Gastrocnemius medialis (tissue), 4 donors: Measurements from ENCODE around the gene ROCK1.

ENCODE experiments used
- POLR2A ChIP-seq, 2 donors: fragments of 450-650 bp; IDR thresholded peaks; one replicate each; pipeline ENCODE4 v1.6.1; 2017; ENCODE audit warnings: antibody characterized with exemption in 2 of 2, mild to moderate bottlenecking in 2 of 2, moderate library complexity in 2 of 2
- TF ChIP-seq, protein P1 (sequence below), 5 experiments: fragments of 450-650 bp in 3 of 5; fragments of 200-600 bp in 2 of 5; sonication (generic) in 2 of 5; IDR thresholded peaks in 4 of 5; conservative IDR thresholded peaks in 1 of 5; 1 replicate in 4 of 5; 2 replicates in 1 of 5; pipeline ENCODE4 v1.5.1; 2016 to 2019; ENCODE audit warnings: antibody characterized with exemption in 5 of 5, mild to moderate bottlenecking in 3 of 5, moderate library complexity in 3 of 5

DNA sequence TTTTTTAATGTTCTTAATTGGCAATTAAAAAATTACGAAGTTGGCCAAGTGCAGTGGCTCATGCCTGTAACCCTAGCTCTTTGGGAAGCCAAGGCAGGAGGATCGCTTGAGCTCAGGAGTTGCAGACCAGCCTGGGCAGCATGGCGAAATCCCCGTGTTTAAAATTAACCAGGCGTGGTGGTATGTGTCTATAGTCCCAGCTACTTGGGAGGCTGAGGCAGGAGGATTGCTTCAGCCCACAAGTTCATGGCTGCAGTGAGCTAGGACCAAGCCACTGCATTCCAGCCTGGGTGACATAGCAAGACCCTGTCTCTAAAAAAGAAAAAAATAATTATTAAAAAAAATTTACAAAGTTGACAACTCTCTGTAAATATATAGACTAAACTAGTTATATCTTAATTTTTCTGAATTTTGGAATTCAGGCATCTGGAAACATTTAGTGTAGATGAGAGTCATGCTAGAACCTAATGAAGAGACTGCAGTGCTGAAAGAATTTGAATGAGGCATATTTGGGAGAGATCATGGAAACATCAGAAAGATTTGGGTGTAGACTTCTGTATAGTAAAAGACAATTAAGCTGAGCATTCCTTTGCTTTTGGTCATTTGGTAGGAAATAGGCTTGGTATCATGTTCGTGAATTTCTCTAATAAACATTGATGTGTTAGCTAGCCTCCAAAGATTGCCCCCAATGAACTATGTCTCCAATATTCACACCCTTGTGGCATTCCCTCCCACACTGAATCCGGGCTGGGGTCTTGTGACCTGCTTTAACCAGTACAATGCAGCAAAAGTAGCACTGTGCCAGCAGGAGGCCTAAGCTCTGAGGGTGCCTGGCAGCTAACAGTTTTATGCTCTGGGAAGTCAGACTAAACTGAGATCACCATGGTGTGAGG lies 4.2 kb upstream of the ROCK1 start:
- TF ChIP-seq, protein P1, sequence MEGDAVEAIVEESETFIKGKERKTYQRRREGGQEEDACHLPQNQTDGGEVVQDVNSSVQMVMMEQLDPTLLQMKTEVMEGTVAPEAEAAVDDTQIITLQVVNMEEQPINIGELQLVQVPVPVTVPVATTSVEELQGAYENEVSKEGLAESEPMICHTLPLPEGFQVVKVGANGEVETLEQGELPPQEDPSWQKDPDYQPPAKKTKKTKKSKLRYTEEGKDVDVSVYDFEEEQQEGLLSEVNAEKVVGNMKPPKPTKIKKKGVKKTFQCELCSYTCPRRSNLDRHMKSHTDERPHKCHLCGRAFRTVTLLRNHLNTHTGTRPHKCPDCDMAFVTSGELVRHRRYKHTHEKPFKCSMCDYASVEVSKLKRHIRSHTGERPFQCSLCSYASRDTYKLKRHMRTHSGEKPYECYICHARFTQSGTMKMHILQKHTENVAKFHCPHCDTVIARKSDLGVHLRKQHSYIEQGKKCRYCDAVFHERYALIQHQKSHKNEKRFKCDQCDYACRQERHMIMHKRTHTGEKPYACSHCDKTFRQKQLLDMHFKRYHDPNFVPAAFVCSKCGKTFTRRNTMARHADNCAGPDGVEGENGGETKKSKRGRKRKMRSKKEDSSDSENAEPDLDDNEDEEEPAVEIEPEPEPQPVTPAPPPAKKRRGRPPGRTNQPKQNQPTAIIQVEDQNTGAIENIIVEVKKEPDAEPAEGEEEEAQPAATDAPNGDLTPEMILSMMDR (IDR thresholded peaks at IDR 0.05 in 4 of 5, conservative IDR thresholded peaks at IDR 0.05 in 1 of 5), result no peak
- TF ChIP-seq POLR2A (IDR thresholded peaks at IDR 0.05), result no peak
